GM21528 (cell line): Measurements from ENCODE around the gene EFHD2.
A peak's percentile ranks its signal among the peaks of the same experiment; 100 is the strongest.
"Not testable (repeated sequence)": the region's sequence is repeated elsewhere in the genome, so short reads cannot be mapped to it uniquely, and the experiment has no call there.

ENCODE experiments used
- ATAC-seq: cut with Tn5 transposase; IDR thresholded peaks from one replicate; pipeline ENCODE4 v1.9.1; 2021; ENCODE audit warnings: mild to moderate bottlenecking, moderate library complexity; ENCODE audit not compliant: unreplicated experiment, low FRiP score

Gene EFHD2

GRCh38 chr1:15428815-15429435 lies 19.2 kb downstream of the EFHD2 start:
- ATAC-seq, result no peak

- ATAC-seq, result no peak
Measured at GRCh38 chr1:15429701-15430149, 20.0 kb downstream of the EFHD2 start.

GRCh38 chr1:15430787-15431570 lies 21.3 kb downstream of the EFHD2 start:
- ATAC-seq, result peak; percentile 58

- ATAC-seq, result no peak
Measured at GRCh38 chr1:15431571-15431948, 21.9 kb downstream of the EFHD2 start.

GRCh38 chr1:15432324-15432723 lies 22.6 kb downstream of the EFHD2 start:
- no peak for ATAC-seq

- no peak for ATAC-seq
Measured at GRCh38 chr1:15433471-15433870, 23.8 kb downstream of the EFHD2 start.

GRCh38 chr1:15434739-15435138 lies 25.1 kb downstream of the EFHD2 start:
- ATAC-seq, result not testable (repeated sequence)

GRCh38 chr1:15435239-15436077 lies 25.8 kb downstream of the EFHD2 start:
- ATAC-seq, result no peak

GRCh38 chr1:15436881-15437442 lies 27.3 kb downstream of the EFHD2 start:
- no peak for ATAC-seq

- ATAC-seq, result no peak
Measured at GRCh38 chr1:15439325-15439724, 29.6 kb downstream of the EFHD2 start.

GRCh38 chr1:15440357-15440756 lies 30.7 kb downstream of the EFHD2 start:
- ATAC-seq, result no peak

GRCh38 chr1:15441247-15441646 lies 31.6 kb downstream of the EFHD2 start:
- ATAC-seq, result no peak

GRCh38 chr1:15442119-15442518 lies 32.4 kb downstream of the EFHD2 start:
- no peak for ATAC-seq

- no peak for ATAC-seq
Measured at GRCh38 chr1:15442759-15443158, 33.1 kb downstream of the EFHD2 start.

GRCh38 chr1:15443281-15443680 lies 33.6 kb downstream of the EFHD2 start:
- ATAC-seq, result no peak

GRCh38 chr1:15444468-15445389 lies 35.0 kb downstream of the EFHD2 start:
- no peak for ATAC-seq

GRCh38 chr1:15445390-15446122 lies 35.9 kb downstream of the EFHD2 start:
- no peak for ATAC-seq

- no peak for ATAC-seq
Measured at GRCh38 chr1:15446212-15446611, 36.5 kb downstream of the EFHD2 start.

- no peak for ATAC-seq
Measured at GRCh38 chr1:15448877-15449462, 39.3 kb downstream of the EFHD2 start.
